ENCODE results near the gene ZP1. TPM values are rescaled to one million over a fixed set of nuclear protein-coding genes. Genes with fewer than 3 reads are reported as not detected.

The ZP1 gene
- total and polyA plus RNA-seq, 2 of the 13 experiments (the other 11 are each of a cell fraction or from before 2014, with no cell fraction given), result 0.16 TPM; not detected in 1

DNA sequence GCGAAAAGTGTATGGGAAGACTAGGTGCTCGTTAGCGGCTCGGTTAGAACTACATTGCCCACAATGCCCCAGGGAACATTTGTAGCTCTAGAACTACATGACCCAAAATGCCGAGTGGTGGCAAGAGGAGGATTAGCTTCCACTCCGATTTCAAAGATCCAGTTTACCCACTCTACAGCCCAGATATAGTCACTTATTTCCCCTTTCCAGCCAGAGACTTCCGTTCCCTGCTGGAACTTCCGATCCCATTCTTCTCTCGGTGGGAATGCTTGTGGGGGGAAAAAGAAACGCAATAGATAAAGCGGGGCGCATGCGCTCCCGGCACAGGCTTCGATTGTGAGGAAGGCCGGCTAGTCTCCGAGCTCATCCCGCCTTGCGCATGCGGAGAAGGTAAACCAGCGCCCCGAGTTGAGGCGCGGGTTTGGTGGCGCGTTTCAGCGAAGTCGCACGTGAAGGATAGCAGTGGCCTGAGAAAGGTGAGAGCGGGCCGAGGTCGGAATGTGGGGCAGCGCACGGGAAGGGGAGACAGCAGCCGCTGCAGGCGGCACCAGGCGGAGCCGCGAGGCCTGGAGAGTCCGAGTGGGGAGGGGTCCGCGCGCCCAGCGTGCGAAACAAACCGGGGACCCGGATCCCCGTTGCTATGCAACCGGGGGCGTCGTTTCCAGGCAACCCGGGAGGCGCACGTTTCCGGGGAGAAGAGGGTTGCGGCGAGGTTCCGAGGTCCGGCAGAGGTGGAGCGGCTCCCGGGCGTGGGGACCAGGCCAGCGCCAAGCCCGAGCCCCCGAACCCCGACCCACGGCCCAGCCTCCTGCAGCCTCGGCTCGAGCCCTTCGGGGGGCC is 46.7 kb downstream of the ZP1 start, which contains the start of gene TMEM109 (continued):
- TF ChIP-seq, protein P1, sequence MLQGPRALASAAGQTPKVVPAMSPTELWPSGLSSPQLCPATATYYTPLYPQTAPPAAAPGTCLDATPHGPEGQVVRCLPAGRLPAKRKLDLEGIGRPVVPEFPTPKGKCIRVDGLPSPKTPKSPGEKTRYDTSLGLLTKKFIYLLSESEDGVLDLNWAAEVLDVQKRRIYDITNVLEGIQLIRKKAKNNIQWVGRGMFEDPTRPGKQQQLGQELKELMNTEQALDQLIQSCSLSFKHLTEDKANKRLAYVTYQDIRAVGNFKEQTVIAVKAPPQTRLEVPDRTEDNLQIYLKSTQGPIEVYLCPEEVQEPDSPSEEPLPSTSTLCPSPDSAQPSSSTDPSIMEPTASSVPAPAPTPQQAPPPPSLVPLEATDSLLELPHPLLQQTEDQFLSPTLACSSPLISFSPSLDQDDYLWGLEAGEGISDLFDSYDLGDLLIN (CRISPR knock-in tag; IDR thresholded peaks at IDR 0.05; ENCODE audit: borderline replicate concordance), result no peak
- TF ChIP-seq REL (CRISPR knock-in tag; conservative IDR thresholded peaks at IDR 0.05) (no peak), ZBTB21 (CRISPR knock-in tag; IDR thresholded peaks at IDR 0.05) (no peak), FOXK2 (IDR thresholded peaks at IDR 0.05) (no peak), SIN3A (IDR thresholded peaks at IDR 0.05; ENCODE audit: borderline replicate concordance, low read depth, low read length) (0 out of 2 replicates have a peak, but pooled peaks have one; percentile 44), SOX5 (CRISPR knock-in tag; IDR thresholded peaks at IDR 0.05; ENCODE audit: borderline replicate concordance) (no peak), MAZ (IDR thresholded peaks at IDR 0.05; ENCODE audit: borderline replicate concordance, low read depth, low read length) (no peak), MAZ (CRISPR knock-in tag; IDR thresholded peaks at IDR 0.05; ENCODE audit: low read depth) (peak; percentile 52; the same call in 1 of the 2 replicates), RFX1 (IDR thresholded peaks at IDR 0.05) (no peak), ZNF510 (CRISPR knock-in tag; IDR thresholded peaks at IDR 0.05; ENCODE audit: low read depth) (no peak), ZNF160 (CRISPR knock-in tag; IDR thresholded peaks at IDR 0.05) (no peak), ZBTB20 (CRISPR knock-in tag; IDR thresholded peaks at IDR 0.05; ENCODE audit: borderline replicate concordance, low read depth) (peak; percentile 47; the same call in 1 of the 2 replicates), ZSCAN21 (CRISPR knock-in tag; IDR thresholded peaks at IDR 0.05; ENCODE audit: borderline replicate concordance) (no peak), XBP1 (CRISPR knock-in tag; IDR thresholded peaks at IDR 0.05) (peak; percentile 54; the same call in 1 of the 2 replicates), REPIN1 (CRISPR knock-in tag; IDR thresholded peaks at IDR 0.05; ENCODE audit: borderline replicate concordance, low read depth) (0 out of 2 replicates have a peak, but pooled peaks have one; percentile 35)
- TF ChIP-seq, protein P2, sequence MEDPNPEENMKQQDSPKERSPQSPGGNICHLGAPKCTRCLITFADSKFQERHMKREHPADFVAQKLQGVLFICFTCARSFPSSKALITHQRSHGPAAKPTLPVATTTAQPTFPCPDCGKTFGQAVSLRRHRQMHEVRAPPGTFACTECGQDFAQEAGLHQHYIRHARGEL (CRISPR knock-in tag; IDR thresholded peaks at IDR 0.05), result no peak
- TF ChIP-seq, protein P3, sequence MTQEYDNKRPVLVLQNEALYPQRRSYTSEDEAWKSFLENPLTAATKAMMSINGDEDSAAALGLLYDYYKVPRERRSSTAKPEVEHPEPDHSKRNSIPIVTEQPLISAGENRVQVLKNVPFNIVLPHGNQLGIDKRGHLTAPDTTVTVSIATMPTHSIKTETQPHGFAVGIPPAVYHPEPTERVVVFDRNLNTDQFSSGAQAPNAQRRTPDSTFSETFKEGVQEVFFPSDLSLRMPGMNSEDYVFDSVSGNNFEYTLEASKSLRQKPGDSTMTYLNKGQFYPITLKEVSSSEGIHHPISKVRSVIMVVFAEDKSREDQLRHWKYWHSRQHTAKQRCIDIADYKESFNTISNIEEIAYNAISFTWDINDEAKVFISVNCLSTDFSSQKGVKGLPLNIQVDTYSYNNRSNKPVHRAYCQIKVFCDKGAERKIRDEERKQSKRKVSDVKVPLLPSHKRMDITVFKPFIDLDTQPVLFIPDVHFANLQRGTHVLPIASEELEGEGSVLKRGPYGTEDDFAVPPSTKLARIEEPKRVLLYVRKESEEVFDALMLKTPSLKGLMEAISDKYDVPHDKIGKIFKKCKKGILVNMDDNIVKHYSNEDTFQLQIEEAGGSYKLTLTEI (CRISPR knock-in tag; conservative IDR thresholded peaks at IDR 0.05), result no peak
- TF ChIP-seq, protein P4, sequence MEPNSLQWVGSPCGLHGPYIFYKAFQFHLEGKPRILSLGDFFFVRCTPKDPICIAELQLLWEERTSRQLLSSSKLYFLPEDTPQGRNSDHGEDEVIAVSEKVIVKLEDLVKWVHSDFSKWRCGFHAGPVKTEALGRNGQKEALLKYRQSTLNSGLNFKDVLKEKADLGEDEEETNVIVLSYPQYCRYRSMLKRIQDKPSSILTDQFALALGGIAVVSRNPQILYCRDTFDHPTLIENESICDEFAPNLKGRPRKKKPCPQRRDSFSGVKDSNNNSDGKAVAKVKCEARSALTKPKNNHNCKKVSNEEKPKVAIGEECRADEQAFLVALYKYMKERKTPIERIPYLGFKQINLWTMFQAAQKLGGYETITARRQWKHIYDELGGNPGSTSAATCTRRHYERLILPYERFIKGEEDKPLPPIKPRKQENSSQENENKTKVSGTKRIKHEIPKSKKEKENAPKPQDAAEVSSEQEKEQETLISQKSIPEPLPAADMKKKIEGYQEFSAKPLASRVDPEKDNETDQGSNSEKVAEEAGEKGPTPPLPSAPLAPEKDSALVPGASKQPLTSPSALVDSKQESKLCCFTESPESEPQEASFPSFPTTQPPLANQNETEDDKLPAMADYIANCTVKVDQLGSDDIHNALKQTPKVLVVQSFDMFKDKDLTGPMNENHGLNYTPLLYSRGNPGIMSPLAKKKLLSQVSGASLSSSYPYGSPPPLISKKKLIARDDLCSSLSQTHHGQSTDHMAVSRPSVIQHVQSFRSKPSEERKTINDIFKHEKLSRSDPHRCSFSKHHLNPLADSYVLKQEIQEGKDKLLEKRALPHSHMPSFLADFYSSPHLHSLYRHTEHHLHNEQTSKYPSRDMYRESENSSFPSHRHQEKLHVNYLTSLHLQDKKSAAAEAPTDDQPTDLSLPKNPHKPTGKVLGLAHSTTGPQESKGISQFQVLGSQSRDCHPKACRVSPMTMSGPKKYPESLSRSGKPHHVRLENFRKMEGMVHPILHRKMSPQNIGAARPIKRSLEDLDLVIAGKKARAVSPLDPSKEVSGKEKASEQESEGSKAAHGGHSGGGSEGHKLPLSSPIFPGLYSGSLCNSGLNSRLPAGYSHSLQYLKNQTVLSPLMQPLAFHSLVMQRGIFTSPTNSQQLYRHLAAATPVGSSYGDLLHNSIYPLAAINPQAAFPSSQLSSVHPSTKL (CRISPR knock-in tag; IDR thresholded peaks at IDR 0.05), result no peak
- TF ChIP-seq, protein P5, sequence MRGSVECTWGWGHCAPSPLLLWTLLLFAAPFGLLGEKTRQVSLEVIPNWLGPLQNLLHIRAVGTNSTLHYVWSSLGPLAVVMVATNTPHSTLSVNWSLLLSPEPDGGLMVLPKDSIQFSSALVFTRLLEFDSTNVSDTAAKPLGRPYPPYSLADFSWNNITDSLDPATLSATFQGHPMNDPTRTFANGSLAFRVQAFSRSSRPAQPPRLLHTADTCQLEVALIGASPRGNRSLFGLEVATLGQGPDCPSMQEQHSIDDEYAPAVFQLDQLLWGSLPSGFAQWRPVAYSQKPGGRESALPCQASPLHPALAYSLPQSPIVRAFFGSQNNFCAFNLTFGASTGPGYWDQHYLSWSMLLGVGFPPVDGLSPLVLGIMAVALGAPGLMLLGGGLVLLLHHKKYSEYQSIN (CRISPR knock-in tag; IDR thresholded peaks at IDR 0.05; ENCODE audit: borderline replicate concordance), result no peak
- TF ChIP-seq, protein P6, sequence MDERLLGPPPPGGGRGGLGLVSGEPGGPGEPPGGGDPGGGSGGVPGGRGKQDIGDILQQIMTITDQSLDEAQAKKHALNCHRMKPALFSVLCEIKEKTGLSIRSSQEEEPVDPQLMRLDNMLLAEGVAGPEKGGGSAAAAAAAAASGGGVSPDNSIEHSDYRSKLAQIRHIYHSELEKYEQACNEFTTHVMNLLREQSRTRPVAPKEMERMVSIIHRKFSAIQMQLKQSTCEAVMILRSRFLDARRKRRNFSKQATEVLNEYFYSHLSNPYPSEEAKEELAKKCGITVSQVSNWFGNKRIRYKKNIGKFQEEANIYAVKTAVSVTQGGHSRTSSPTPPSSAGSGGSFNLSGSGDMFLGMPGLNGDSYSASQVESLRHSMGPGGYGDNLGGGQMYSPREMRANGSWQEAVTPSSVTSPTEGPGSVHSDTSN (CRISPR knock-in tag; IDR thresholded peaks at IDR 0.05), result no peak
